Retinal pigment epithelial cell (primary cell): ENCODE data around the gene CACNA2D4.

Source experiments
- DNase-seq: peaks from one replicate; pipeline ENCODE4 v3.0.0-alpha.2; 2010; ENCODE audit warnings: low read depth
- H3K4me3 ChIP-seq: 2 replicates; pipeline ENCODE4 v1.5.1; 2011; ENCODE audit warnings: mild to moderate bottlenecking, low read length, control low read depth, moderate library complexity
- CTCF ChIP-seq: conservative IDR thresholded peaks from 2 replicates; pipeline ENCODE4 v1.5.1; 2011; ENCODE audit warnings: low read depth, low read length, control low read depth, inconsistent platforms

Gene CACNA2D4

GRCh38 chr12:1801303-1801975, 117.0 kb downstream of the CACNA2D4 start:
- DNase-seq, result peak; percentile 33
- TF ChIP-seq CTCF, result no peak
- no peak overlapping the region for H3K4me3 ChIP-seq

DNA sequence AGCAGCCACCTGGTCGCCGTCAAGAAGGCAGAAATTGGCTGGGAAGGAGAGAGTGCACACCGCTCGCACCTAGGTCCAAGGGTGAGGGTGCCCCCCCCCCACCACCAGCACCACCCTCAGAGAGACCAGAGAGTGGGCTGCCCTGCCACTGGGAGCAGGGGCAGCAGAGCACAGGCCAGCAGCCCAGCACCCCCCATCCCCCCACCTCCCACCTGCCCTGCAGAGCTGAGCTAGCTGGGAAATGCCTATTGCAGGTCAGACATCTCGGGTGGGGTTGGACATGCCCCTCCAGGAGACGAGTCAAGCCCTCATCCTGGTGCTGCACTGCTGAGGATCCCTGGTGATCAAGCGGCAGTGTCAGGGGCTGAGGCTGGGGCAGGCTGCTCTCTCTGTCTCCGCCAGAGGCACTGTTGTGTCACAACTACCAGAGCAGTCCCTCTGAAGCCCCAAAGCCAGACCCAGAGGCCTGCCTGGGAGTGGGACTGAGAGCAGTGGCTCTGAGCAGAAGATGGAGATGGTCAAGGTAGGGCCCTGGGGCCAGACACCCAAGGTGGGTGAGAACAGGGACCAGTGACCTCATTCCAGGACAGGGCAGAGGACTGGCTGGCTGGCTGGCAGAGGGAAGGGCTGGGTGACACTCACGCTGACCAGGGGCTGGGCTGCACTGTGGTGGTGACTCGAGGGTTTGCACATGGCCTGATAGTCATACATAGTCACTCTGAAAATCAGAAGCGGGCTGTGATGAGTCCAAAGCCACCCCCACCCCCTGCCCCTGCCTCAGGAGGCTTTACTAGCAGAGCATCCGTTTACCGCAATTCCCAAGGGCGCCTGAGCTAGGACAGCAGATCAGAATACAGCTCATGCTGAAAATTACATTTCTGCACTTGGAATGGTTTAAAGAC, 117.8 kb downstream of the CACNA2D4 start:
- H3K4me3 ChIP-seq, result no peak overlapping the region
- no peak for DNase-seq
- TF ChIP-seq CTCF, result peak; percentile 22

DNA sequence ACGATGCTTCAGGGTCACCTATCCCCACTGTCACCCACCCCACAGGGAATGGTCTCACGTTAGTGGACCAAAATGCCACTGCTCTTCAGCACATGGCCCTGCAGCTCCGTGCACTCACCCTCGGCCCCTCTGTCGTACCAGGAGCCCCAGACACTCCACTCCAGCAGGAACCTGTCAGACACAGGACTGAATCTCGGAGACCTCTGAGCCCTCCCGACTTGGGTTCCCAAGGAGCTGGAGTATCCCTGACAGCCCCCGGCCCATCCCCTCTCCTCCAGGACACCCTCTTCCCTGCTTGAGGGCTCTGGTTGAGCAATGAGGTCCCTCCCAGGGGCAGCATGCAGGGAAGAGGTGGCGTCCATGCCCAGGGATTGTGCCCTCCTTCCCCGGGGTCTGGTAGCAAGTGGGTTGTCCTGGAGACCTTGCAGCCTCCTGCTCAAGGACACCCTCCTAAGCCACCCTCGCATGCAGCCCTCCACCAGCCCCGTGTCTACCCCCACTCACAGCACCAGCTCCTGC, 118.5 kb downstream of the CACNA2D4 start:
- H3K4me3 ChIP-seq, result no peak overlapping the region
- no peak for DNase-seq
- no peak for TF ChIP-seq CTCF

- no peak for TF ChIP-seq CTCF
- no peak for DNase-seq
- no peak overlapping the region for H3K4me3 ChIP-seq
Measured at GRCh38 chr12:1799051-1799881, 119.2 kb downstream of the CACNA2D4 start.

DNA sequence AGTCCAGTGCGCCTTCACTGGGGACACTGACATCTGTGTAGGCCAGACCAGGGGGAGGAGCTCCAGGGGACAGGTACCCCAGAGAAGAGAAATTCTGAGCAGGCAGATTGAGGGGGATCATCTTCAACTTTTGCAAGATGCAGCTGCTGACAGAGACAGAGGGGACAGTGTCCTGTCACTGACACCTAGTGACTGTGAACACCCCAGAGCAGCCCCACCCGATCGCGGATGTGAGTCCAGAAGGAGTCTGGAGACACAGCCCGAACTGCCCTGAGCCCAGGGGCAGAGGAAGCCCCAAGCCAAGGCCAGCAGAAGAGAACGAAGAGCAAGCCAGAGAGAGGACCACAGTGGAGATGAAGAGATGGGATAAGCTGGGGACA, 119.8 kb downstream of the CACNA2D4 start:
- DNase-seq, result no peak
- no peak for TF ChIP-seq CTCF
- no peak overlapping the region for H3K4me3 ChIP-seq

- no peak for DNase-seq
- no peak for TF ChIP-seq CTCF
- no peak overlapping the region for H3K4me3 ChIP-seq
Measured at GRCh38 chr12:1797991-1798640, 120.3 kb downstream of the CACNA2D4 start.
